MCF 10A (cell line): ENCODE results near the gene PADI4. TPM values are rescaled to one million over a fixed set of nuclear protein-coding genes. Genes with fewer than 3 reads are reported as not detected.

ENCODE experiments used
- BruUV-seq: library from RNA; stranded (reverse); fragments of 400-500 nt; replicated peaks from 2 replicates; lab custom pipeline; 2021; lab: Mats Ljungman, UMichigan
- CTCF ChIA-PET: fragments of 300-600 bp; sonication (Branson Sonifier 250); formaldehyde crosslinking; extraction: SDS; loops from one replicate; lab custom pipeline; 2021; ENCODE audit warnings: antibody characterized with exemption, inconsistent platforms; lab: Yijun Ruan, JAX
- POLR2A ChIA-PET: fragments of 300-600, 350-650 bp; sonication (Branson Sonifier 250); formaldehyde crosslinking; extraction: SDS; loops from one replicate; lab custom pipeline; 2020; ENCODE audit warnings: antibody characterized with exemption, inconsistent platforms; lab: Yijun Ruan, JAX
- DNase-seq: peaks from one replicate; pipeline ENCODE4 v3.0.0-alpha.2; 2018; ENCODE audit not compliant: unreplicated experiment
- H3K27ac Mint-ChIP-seq: one replicate; pipeline ENCODE4 v1.8.0; 2022; ENCODE audit warnings: mild to moderate bottlenecking, low read depth, mixed read lengths; ENCODE audit not compliant: unreplicated experiment
- H3K27me3 Mint-ChIP-seq: one replicate; pipeline ENCODE4 v1.8.0; 2022; ENCODE audit warnings: mixed read lengths; ENCODE audit not compliant: insufficient read depth, unreplicated experiment
- H3K36me3 Mint-ChIP-seq: one replicate; pipeline ENCODE4 v1.8.0; 2022; ENCODE audit warnings: mild to moderate bottlenecking, moderate library complexity, mixed read lengths; ENCODE audit not compliant: insufficient read depth, unreplicated experiment
- H3K4me1 Mint-ChIP-seq: one replicate; pipeline ENCODE4 v1.8.0; 2022; ENCODE audit warnings: mixed read lengths; ENCODE audit not compliant: insufficient read depth, unreplicated experiment
- H3K4me3 Mint-ChIP-seq: one replicate; pipeline ENCODE4 v1.8.0; 2022; ENCODE audit warnings: mild to moderate bottlenecking, moderate library complexity, mixed read lengths; ENCODE audit not compliant: unreplicated experiment
- H3K9me3 Mint-ChIP-seq: one replicate; pipeline ENCODE4 v1.8.0; 2022; ENCODE audit warnings: mixed read lengths; ENCODE audit not compliant: unreplicated experiment
- intact Hi-C: fragments of 100-400 bp; cut with micrococcal nuclease; formaldehyde crosslinking; loops from 2 replicates; pipeline ENCODE4 v1.14.1; 2022
- total RNA-seq: library from RNA; stranded (reverse); gene quantifications from 2 replicates; pipeline ENCODE4 v1.2.3, GENCODE V29; 2022
- TF ChIP-seq, protein P1 (sequence below): fragments of 200-600 bp; IDR thresholded peaks from one replicate; pipeline ENCODE4 v1.8.0; 2022; ENCODE audit warnings: antibody characterized with exemption, mild to moderate bottlenecking; ENCODE audit not compliant: unreplicated experiment

Gene PADI4
- total RNA-seq, 1 experiment from 2014 or later, result 0.51 TPM

DNA sequence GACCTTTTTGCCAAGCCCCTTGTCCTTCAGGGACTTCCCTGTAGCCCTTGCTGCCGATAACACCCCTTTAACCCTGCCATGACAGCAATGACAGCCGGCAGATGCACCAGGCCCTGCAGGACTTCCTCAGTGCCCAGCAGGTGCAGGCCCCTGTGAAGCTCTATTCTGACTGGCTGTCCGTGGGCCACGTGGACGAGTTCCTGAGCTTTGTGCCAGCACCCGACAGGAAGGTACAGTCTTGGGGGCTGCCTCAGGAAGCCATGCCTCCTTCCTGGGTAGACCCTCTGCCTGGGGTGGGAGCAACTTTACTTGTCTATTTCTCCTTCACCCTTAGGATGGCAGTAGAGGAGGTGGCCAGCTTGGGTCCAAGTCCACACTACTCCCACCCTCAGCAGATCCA is 47.9 kb downstream of the PADI4 start:
- TF ChIP-seq, protein P1, sequence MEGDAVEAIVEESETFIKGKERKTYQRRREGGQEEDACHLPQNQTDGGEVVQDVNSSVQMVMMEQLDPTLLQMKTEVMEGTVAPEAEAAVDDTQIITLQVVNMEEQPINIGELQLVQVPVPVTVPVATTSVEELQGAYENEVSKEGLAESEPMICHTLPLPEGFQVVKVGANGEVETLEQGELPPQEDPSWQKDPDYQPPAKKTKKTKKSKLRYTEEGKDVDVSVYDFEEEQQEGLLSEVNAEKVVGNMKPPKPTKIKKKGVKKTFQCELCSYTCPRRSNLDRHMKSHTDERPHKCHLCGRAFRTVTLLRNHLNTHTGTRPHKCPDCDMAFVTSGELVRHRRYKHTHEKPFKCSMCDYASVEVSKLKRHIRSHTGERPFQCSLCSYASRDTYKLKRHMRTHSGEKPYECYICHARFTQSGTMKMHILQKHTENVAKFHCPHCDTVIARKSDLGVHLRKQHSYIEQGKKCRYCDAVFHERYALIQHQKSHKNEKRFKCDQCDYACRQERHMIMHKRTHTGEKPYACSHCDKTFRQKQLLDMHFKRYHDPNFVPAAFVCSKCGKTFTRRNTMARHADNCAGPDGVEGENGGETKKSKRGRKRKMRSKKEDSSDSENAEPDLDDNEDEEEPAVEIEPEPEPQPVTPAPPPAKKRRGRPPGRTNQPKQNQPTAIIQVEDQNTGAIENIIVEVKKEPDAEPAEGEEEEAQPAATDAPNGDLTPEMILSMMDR, result no peak
- Mint-ChIP-seq H3K27me3 (no peaks in the 10 kb centered on the region), H3K9me3 (no peaks in the 10 kb centered on the region), H3K4me3 (no peak overlapping the region), H3K27ac (no peak overlapping the region), H3K4me1 (peaks cover 6% of the 10 kb centered on the region), H3K36me3 (peaks cover 4% of the 10 kb centered on the region)
- intact Hi-C loops, result no loop called here
- BruUV-seq, result no TSS peak
- POLR2A ChIA-PET, result interaction anchor here (0.6 to 0.7 kb wide), 2 partner anchors 26 to 308 kb away, joined by 3 read pairs; no protein-coding TSS in a partner anchor
- no peak for DNase-seq
- CTCF ChIA-PET, result interaction anchor here (0.6 to 1.2 kb wide), 2 partner anchors 20 to 33 kb away, joined by 3 to 6 read pairs; no protein-coding TSS in a partner anchor

- intact Hi-C loops, result no loop called here
- TF ChIP-seq, protein P1, result no peak
- Mint-ChIP-seq H3K4me3 (no peak overlapping the region), H3K36me3 (peaks cover 4% of the 10 kb centered on the region), H3K27ac (no peak overlapping the region), H3K9me3 (no peaks in the 10 kb centered on the region), H3K4me1 (peaks cover 6% of the 10 kb centered on the region), H3K27me3 (no peaks in the 10 kb centered on the region)
- ChIA-PET CTCF (interaction anchor here (0.6 to 1.2 kb wide), 3 partner anchors 21 to 296 kb away, joined by 3 to 6 read pairs (median 3); no protein-coding TSS in a partner anchor), POLR2A (interaction anchor here (0.6 kb wide), 1 partner anchor 309 kb away, joined by 3 read pairs; no protein-coding TSS in a partner anchor)
- DNase-seq, result no peak
- BruUV-seq, result no TSS peak
These were observed 48.5 kb downstream of the PADI4 start for GRCh38 chr1:17356387-17357026.

DNA sequence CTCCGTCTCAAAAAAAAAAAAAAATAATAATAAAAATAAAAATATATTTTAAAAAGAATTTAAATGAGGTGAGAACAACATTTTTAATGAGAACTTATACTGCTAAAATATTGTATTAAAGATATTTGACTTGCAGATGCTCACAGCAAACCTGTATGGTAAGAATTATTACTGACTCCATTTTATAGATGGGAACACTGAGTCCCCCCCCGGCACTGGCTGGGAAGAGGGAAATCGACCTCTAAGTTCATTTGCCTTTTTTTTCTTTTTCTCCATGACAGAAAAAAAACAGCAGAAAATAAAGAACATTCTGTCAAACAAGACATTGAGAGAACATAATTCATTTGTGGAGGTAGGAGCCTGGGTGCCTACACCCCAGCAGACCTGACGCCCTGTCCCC is 50.6 kb downstream of the PADI4 start:
- ChIA-PET POLR2A (no interaction called here), CTCF (no interaction called here)
- DNase-seq, result no peak
- no peaks in the 10 kb centered on the region for H3K9me3 Mint-ChIP-seq
- intact Hi-C loops, result no loop called here
- BruUV-seq, result no TSS peak
- no peaks in the 10 kb centered on the region for H3K4me1 Mint-ChIP-seq
- H3K36me3 Mint-ChIP-seq, result peaks cover 4% of the 10 kb centered on the region
- no peak overlapping the region for H3K27ac Mint-ChIP-seq
- H3K4me3 Mint-ChIP-seq, result no peak overlapping the region
- no peaks in the 10 kb centered on the region for H3K27me3 Mint-ChIP-seq
- TF ChIP-seq, protein P1, result no peak

DNA sequence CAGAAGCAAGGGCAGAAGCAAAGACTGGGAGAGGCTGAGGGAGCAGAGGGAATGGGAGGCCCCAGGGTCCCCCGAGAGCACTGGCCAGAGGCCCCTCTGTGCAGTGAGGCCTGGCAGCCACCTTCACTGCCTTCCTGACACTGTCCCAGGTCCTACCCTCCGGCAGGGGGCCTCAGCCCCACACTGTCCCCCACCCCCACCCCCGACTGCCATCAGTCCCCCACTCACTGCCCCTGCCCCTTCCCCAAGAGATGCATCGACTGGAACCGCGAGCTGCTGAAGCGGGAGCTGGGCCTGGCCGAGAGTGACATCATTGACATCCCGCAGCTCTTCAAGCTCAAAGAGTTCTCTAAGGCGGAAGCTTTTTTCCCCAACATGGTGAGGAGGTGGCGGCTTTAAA is 51.0 kb downstream of the PADI4 start:
- TF ChIP-seq, protein P1, result no peak
- ChIA-PET POLR2A (no interaction called here), CTCF (interaction anchor here (0.6 kb wide), 1 partner anchor 143 kb away, joined by 3 read pairs; no protein-coding TSS in a partner anchor)
- no peak for DNase-seq
- intact Hi-C loops, result no loop called here
- no TSS peak for BruUV-seq
- Mint-ChIP-seq H3K4me1 (no peaks in the 10 kb centered on the region), H3K27me3 (no peaks in the 10 kb centered on the region), H3K27ac (no peak overlapping the region), H3K9me3 (no peaks in the 10 kb centered on the region), H3K4me3 (no peak overlapping the region), H3K36me3 (peaks cover 4% of the 10 kb centered on the region)
